NCI-H774 (cell line): ENCODE results near the gene NPIPB12.
"Not testable (repeated sequence)": the region's sequence is repeated elsewhere in the genome, so short reads cannot be mapped to it uniquely, and the experiment has no call there.

Source experiments
- DNase-seq: peaks from one replicate; lab custom pipeline; 2025; lab: John Stamatoyannopoulos, UW

The NPIPB12 gene

GRCh38 chr16:29506308-29506707 lies at the start of gene NPIPB12:
Gene NPIPB12 (minus strand): TSS chr16:29506408.
- DNase-seq, result not testable (repeated sequence)

- DNase-seq, result not testable (repeated sequence)
Observed at GRCh38 chr16:29521520-29521919, 15.3 kb upstream of the NPIPB12 start.

GRCh38 chr16:29482276-29482675 lies 23.9 kb downstream of the NPIPB12 start:
- not testable (repeated sequence) for DNase-seq

DNA sequence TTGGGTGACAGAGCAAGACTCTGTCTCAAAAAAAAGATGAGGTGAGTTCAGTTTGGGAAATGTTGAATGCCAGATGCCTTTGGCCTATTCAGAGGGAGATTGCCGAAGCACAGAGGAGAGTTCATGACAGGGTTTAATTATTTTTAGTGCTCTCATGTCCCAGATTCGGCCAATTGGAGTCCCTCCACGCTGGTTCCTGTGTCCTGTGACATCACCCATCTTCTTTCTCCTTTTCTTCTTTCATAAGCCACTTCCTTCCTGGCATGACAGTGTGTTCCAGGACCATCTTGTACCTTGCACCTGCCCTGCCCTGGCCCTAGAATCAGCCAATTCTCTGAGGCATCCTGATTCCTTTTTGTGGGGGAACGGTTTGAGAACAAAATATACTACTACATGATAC lies 34.1 kb downstream of the NPIPB12 start:
- DNase-seq, result not testable (repeated sequence)

DNA sequence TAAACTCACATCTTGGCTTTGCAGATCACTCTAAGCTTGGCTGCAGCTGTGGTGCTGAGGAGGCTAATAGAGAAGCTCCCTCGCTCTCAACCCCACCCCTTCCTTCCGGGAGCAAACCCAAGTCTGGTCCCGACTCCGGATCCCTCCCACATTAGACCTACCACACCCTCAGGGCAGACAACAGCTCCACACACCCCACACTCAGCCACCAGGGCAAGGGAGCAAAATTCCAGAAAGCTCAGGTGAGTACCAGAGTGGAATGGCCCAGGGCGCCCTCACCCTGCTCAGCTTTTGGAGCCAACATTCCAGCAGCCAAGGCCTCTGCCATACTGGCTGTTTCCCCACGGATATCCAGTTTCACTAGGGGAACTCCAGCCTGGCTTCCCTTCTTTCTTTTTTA lies 36.5 kb downstream of the NPIPB12 start:
- DNase-seq, result not testable (repeated sequence)

- DNase-seq, result not testable (repeated sequence)
Observed at GRCh38 chr16:29467654-29468366, 38.4 kb downstream of the NPIPB12 start.

DNA sequence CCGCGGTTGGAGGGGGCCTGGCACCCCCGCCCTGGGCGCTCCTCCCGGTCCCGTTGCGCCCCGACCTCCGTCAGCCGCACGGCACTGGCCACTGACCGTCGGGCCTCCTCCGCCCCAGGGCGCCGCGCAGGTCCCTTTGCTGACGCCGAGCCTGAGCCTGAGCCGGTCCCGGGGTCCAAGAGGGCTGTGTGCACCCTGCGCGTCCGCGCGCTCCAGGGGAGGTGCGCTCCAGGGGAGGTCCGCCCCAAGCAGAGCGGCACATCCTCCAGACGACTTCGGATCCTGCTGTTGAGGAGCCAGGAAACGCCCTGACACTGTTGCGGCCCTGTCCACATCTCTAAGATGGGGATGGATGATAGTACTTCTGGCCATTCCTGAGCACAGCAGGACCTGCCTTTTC lies 39.3 kb downstream of the NPIPB12 start:
- not testable (repeated sequence) for DNase-seq

GRCh38 chr16:29465985-29466824 lies 40.0 kb downstream of the NPIPB12 start:
- not testable (repeated sequence) for DNase-seq

GRCh38 chr16:29460647-29461030 lies 45.6 kb downstream of the NPIPB12 start:
- DNase-seq, result not testable (repeated sequence)

GRCh38 chr16:29459706-29460646 lies 46.2 kb downstream of the NPIPB12 start, which contains the start of gene SULT1A4:
Gene SULT1A4 (plus strand): TSS chr16:29459913. CDS start chr16:29461386, 1,473 bp downstream.
- DNase-seq, result not testable (repeated sequence)

DNA sequence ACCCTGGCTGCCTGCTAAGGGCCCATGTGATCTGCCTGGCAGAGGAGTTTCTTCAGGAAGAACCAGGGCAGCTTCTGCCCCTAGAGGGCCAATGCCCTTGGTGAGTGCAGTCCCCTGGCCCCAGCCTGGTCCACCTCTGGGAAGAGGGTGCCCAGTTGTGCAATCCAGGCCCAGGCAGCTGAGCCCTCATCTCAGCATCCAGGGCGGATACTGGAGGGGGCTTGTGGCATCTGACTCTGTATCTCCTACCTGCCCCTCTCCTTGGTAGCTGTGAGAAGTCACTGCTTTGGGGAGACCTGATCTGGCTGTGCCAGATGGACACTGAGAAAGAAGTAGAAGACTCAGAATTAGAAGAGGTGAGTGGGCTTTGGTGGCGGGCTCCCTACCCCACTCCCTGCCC lies 48.5 kb downstream of the NPIPB12 start:
- DNase-seq, result not testable (repeated sequence)

- not testable (repeated sequence) for DNase-seq
Observed at GRCh38 chr16:29454828-29455227, 51.4 kb downstream of the NPIPB12 start.

DNA sequence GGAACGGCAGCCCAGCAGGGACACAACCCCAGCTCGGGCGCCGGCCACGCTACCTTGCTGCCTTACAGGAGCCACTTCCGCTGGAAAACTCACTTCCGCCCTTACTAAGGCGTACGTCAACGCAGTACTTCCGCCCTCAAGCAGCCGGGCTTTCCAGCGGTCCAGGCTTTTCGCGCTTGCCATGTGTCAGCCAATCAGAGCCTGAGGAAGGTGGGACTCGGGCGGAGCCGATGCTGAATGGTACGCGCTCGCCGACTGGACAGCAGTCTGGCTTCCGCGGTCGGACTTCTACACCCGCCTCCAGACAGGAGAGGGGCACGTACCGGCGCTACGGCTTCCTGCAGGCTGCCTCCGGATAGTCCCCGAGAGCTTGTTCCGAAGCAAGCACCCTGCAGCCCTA lies 51.9 kb downstream of the NPIPB12 start, which contains the start of the genes BOLA2 and SLX1B:
TSS of gene BOLA2 (minus strand) at position 83 of the 400 bp plus-strand sequence. CDS start 98 bp downstream, outside the sequence.
TSS of gene SLX1B (plus strand) at position 265 of the 400 bp plus-strand sequence.
- not testable (repeated sequence) for DNase-seq

- DNase-seq, result not testable (repeated sequence)
Observed at GRCh38 chr16:29453754-29454153, 52.5 kb downstream of the NPIPB12 start.
